ENCODE results near the gene PCDH15. TPM values are rescaled to one million over a fixed set of nuclear protein-coding genes. Genes with fewer than 3 reads are reported as not detected.

The PCDH15 gene
- total and polyA plus RNA-seq, 2 of the 4 experiments (the other 2 are of a cell fraction), result not detected

DNA sequence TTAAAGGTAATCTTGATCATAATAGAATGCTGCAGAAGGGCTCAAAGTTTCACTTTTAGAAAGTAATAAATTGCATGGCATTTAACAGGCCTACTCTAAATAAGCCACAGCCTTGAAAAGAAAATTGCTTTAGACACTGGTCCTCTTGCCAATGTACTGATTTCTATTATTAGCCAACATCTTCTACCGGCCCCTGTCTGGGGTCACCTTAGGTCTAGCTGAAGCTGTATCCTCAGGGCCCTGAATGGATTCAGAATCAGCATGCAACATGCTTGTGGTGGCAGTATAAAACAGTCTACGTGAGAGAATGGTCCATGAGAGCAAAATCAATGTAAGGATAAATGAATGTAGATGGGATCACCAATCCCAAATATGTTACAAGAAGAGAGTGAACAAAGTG is 541.9 kb downstream of the PCDH15 start:
- Histone ChIP-seq H4K5ac (ENCODE audit: low read depth, low read length) (no peak overlapping the region), H3K79me1 (ENCODE audit: low read depth in 1 of 2, low read length in 2 of 2) (no peaks in the 10 kb centered on the region), H4K91ac (ENCODE audit: insufficient read depth, low read depth, low read length) (no peak overlapping the region), H2BK5ac (ENCODE audit: low read depth, low read length, poor library complexity, severe bottlenecking) (no peak overlapping the region), H4K20me1 (ENCODE audit: insufficient read depth, low read length) (no peaks in the 10 kb centered on the region), H3K18ac (ENCODE audit: low read depth, low read length) (no peak overlapping the region), H4K8ac (ENCODE audit: low read depth in 2 of 2, low read length in 2 of 2) (no peak overlapping the region), H3K4me2 (ENCODE audit: low read depth, low read length) (no peak overlapping the region), H2AK9ac (replicated peaks; ENCODE audit: low read depth, low read length, poor library complexity) (no peak overlapping the region), H3K4me1 (ENCODE audit: control insufficient read depth, insufficient read depth, low read length) (no peaks in the 10 kb centered on the region), H3K9me1 (ENCODE audit: insufficient read depth, low read length) (no peaks in the 10 kb centered on the region), H3K36me3 (ENCODE audit: control insufficient read depth, insufficient read depth, low read length) (no peaks in the 10 kb centered on the region), H2BK15ac (ENCODE audit: low read depth, low read length) (no peak overlapping the region), H3K27ac (ENCODE audit: insufficient read depth, low read length) (no peak overlapping the region), H3K4ac (ENCODE audit: low read depth, low read length) (no peak overlapping the region), H3K9me3 (ENCODE audit: control insufficient read depth, insufficient read depth, low read length) (peaks cover 6% of the 10 kb centered on the region; the same call in 1 of the 2 replicates), H3K27me3 (ENCODE audit: control insufficient read depth, insufficient read depth, low read length) (no peaks in the 10 kb centered on the region), H3K56ac (ENCODE audit: extremely low read depth, insufficient read depth, low read length) (no peak overlapping the region), H2AFZ (replicated peaks; ENCODE audit: low read length, poor library complexity) (no peak overlapping the region), H2BK120ac (ENCODE audit: low read depth, low read length) (no peak overlapping the region), H3K23ac (ENCODE audit: low read depth, low read length) (no peak overlapping the region), H3K14ac (replicated peaks; ENCODE audit: low read depth, low read length) (no peak overlapping the region), H3K4me3 (ENCODE audit: insufficient read depth, low read depth, low read length) (no peak overlapping the region), H2BK20ac (ENCODE audit: low read depth, low read length) (no peak overlapping the region), H2AK5ac (ENCODE audit: low read depth, low read length) (no peak overlapping the region), H3K9ac (ENCODE audit: low read depth, low read length) (no peak overlapping the region)
- dilution Hi-C loops (cut with HindIII; ENCODE audit: low sequenced_read_pairs, unreplicated experiment), result no loop called here
- TF ChIP-seq, protein P1, sequence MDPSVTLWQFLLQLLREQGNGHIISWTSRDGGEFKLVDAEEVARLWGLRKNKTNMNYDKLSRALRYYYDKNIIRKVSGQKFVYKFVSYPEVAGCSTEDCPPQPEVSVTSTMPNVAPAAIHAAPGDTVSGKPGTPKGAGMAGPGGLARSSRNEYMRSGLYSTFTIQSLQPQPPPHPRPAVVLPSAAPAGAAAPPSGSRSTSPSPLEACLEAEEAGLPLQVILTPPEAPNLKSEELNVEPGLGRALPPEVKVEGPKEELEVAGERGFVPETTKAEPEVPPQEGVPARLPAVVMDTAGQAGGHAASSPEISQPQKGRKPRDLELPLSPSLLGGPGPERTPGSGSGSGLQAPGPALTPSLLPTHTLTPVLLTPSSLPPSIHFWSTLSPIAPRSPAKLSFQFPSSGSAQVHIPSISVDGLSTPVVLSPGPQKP (IDR thresholded peaks at IDR 0.05; ENCODE audit: borderline replicate concordance, low read depth, low read length), result no peak
- no peak for TF ChIP-seq BHLHE40 (IDR thresholded peaks at IDR 0.05; ENCODE audit: low read depth, low read length)
- no peak for TF ChIP-seq MAZ (IDR thresholded peaks at IDR 0.05; ENCODE audit: borderline replicate concordance, low read depth, low read length)
- no peak for TF ChIP-seq MAFK (IDR thresholded peaks at IDR 0.05; ENCODE audit: low read depth, low read length)
- no peak for TF ChIP-seq FOS (IDR thresholded peaks at IDR 0.05; ENCODE audit: low read depth, low read length)
- TF ChIP-seq, protein P2, sequence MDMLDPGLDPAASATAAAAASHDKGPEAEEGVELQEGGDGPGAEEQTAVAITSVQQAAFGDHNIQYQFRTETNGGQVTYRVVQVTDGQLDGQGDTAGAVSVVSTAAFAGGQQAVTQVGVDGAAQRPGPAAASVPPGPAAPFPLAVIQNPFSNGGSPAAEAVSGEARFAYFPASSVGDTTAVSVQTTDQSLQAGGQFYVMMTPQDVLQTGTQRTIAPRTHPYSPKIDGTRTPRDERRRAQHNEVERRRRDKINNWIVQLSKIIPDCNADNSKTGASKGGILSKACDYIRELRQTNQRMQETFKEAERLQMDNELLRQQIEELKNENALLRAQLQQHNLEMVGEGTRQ (IDR thresholded peaks at IDR 0.05; ENCODE audit: low read depth, low read length), result no peak
- no peak for TF ChIP-seq CEBPB (IDR thresholded peaks at IDR 0.05; ENCODE audit: low read depth, low read length)
- no peak for TF ChIP-seq SMC3 (IDR thresholded peaks at IDR 0.05; ENCODE audit: low read depth, low read length)
- no peak for TF ChIP-seq RCOR1 (IDR thresholded peaks at IDR 0.05; ENCODE audit: insufficient replicate concordance, low read length)
- TF ChIP-seq CHD1 (IDR thresholded peaks at IDR 0.05; ENCODE audit: low read depth, low read length), result no peak
- no peak for TF ChIP-seq POLR2A (IDR thresholded peaks at IDR 0.05; ENCODE audit: low read depth, low read length)
- TF ChIP-seq RAD21 (IDR thresholded peaks at IDR 0.05; ENCODE audit: low read length), result no peak
- no peak for TF ChIP-seq MXI1 (IDR thresholded peaks at IDR 0.05; ENCODE audit: borderline replicate concordance, low read depth, low read length)
- TF ChIP-seq, protein P3, sequence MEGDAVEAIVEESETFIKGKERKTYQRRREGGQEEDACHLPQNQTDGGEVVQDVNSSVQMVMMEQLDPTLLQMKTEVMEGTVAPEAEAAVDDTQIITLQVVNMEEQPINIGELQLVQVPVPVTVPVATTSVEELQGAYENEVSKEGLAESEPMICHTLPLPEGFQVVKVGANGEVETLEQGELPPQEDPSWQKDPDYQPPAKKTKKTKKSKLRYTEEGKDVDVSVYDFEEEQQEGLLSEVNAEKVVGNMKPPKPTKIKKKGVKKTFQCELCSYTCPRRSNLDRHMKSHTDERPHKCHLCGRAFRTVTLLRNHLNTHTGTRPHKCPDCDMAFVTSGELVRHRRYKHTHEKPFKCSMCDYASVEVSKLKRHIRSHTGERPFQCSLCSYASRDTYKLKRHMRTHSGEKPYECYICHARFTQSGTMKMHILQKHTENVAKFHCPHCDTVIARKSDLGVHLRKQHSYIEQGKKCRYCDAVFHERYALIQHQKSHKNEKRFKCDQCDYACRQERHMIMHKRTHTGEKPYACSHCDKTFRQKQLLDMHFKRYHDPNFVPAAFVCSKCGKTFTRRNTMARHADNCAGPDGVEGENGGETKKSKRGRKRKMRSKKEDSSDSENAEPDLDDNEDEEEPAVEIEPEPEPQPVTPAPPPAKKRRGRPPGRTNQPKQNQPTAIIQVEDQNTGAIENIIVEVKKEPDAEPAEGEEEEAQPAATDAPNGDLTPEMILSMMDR (conservative IDR thresholded peaks at IDR 0.05; ENCODE audit: low read depth, low read length), result no peak
- TF ChIP-seq RFX5 (IDR thresholded peaks at IDR 0.05; ENCODE audit: low read depth, low read length), result no peak
- no peak for TF ChIP-seq NFE2L2 (IDR thresholded peaks at IDR 0.05; ENCODE audit: low read depth, low read length)
- intact Hi-C loops (cut with micrococcal nuclease), result no loop called here
- no TSS peak for BruUV-seq (replicated peaks)
- CTCF ChIA-PET, result no interaction called here
- no peak for DNase-seq
- POLR2A ChIA-PET (ENCODE audit: unreplicated experiment), result no interaction called here
- no peak for ATAC-seq (ENCODE audit: low read depth)
- in situ Hi-C loops (cut with MboI; ENCODE audit: low sequenced_read_pairs), result no loop called here
- WGBS, 2 experiments (ENCODE audit: extremely low coverage in 2 of 2, insufficient read length in 1 of 2), result 0% methylated on average over 1 of the region's 2 CpGs; no CpG with 5 or more reads in 1 of the 2 experiments

Measured in IMR-90 (cell line).